IMR-90 (cell line): ENCODE measurements around the gene ORC6. TPM values are rescaled to one million over a fixed set of nuclear protein-coding genes. Genes with fewer than 3 reads are reported as not detected.

Source experiments
- ATAC-seq: fragments of 200-7000 bp; cut with Tn5 transposase; 2 replicates; pipeline ENCODE4 v1.9.1; 2020; ENCODE audit warnings: low read depth, mild to moderate bottlenecking, moderate library complexity
- BruUV-seq: library from RNA; stranded (reverse); fragments of 400-500 nt; replicated peaks from 2 replicates; lab custom pipeline; 2021; lab: Mats Ljungman, UMichigan
- CTCF ChIA-PET: fragments of 300-600 bp; formaldehyde crosslinking; extraction: SDS; loops from one replicate; lab custom pipeline; 2021; ENCODE audit warnings: antibody characterized with exemption; lab: Yijun Ruan, JAX
- POLR2A ChIA-PET: fragments of 300-600 bp; sonication (Branson Sonifier 250); formaldehyde crosslinking; loops from one replicate; lab custom pipeline; 2022; ENCODE audit warnings: antibody characterized with exemption; ENCODE audit not compliant: unreplicated experiment; lab: Charles Lee
- DNase-seq: peaks from one replicate; pipeline ENCODE4 v3.0.0; 2013
- H2AFZ ChIP-seq: replicated peaks from 2 replicates; pipeline ENCODE3; 2013; ENCODE audit warnings: low read length, mild to moderate bottlenecking; ENCODE audit not compliant: poor library complexity
- H2AK5ac ChIP-seq: 2 replicates; pipeline ENCODE4 v1.6.1; 2013; ENCODE audit warnings: low read depth, low read length, inconsistent platforms
- H2AK9ac ChIP-seq: replicated peaks from 2 replicates; pipeline ENCODE3; 2013; ENCODE audit warnings: mild to moderate bottlenecking, low read depth, low read length, moderate library complexity; ENCODE audit not compliant: poor library complexity
- H2BK120ac ChIP-seq: 2 replicates; pipeline ENCODE4 v1.6.1; 2013; ENCODE audit warnings: low read depth, low read length, inconsistent platforms
- H2BK15ac ChIP-seq: 3 replicates; pipeline ENCODE4 v1.6.1; 2013; ENCODE audit warnings: low read depth, low read length, inconsistent platforms
- H2BK20ac ChIP-seq: 2 replicates; pipeline ENCODE4 v1.6.1; 2013; ENCODE audit warnings: low read depth, mild to moderate bottlenecking, inconsistent platforms, low read length, moderate library complexity
- H2BK5ac ChIP-seq: 2 replicates; pipeline ENCODE4 v1.6.1; 2013; ENCODE audit warnings: mild to moderate bottlenecking, low read depth, low read length, inconsistent platforms; ENCODE audit not compliant: poor library complexity, severe bottlenecking
- H3K14ac ChIP-seq: replicated peaks from 2 replicates; pipeline ENCODE4 v1.6.1; 2013; ENCODE audit warnings: low read depth, low read length, inconsistent platforms
- H3K18ac ChIP-seq: 2 replicates; pipeline ENCODE4 v1.6.1; 2013; ENCODE audit warnings: low read depth, low read length, control low read depth
- H3K23ac ChIP-seq: 2 replicates; pipeline ENCODE4 v1.6.1; 2013; ENCODE audit warnings: low read depth, low read length, inconsistent platforms
- H3K27ac ChIP-seq: 2 replicates; pipeline ENCODE4 v1.5.1; 2013; ENCODE audit warnings: mild to moderate bottlenecking, control low read depth, low read length; ENCODE audit not compliant: insufficient read depth
- H3K27me3 ChIP-seq: 2 replicates; pipeline ENCODE4 v1.6.1; 2013; ENCODE audit warnings: low read length; ENCODE audit not compliant: control insufficient read depth, insufficient read depth
- H3K36me3 ChIP-seq: 2 replicates; pipeline ENCODE4 v1.6.1; 2013; ENCODE audit warnings: low read length, mixed read lengths; ENCODE audit not compliant: control insufficient read depth, insufficient read depth
- H3K4ac ChIP-seq: 2 replicates; pipeline ENCODE4 v1.6.1; 2013; ENCODE audit warnings: low read depth, low read length, inconsistent platforms
- H3K4me1 ChIP-seq: 2 replicates; pipeline ENCODE4 v1.6.1; 2013; ENCODE audit warnings: low read length, mixed read lengths; ENCODE audit not compliant: control insufficient read depth, insufficient read depth
- H3K4me2 ChIP-seq: 2 replicates; pipeline ENCODE4 v1.6.1; 2013; ENCODE audit warnings: low read depth, mild to moderate bottlenecking, control low read depth, low read length, moderate library complexity
- H3K4me3 ChIP-seq: 2 replicates; pipeline ENCODE4 v1.5.1; 2013; ENCODE audit warnings: low read depth, mild to moderate bottlenecking, control low read depth, low read length, moderate library complexity; ENCODE audit not compliant: insufficient read depth
- H3K56ac ChIP-seq: 2 replicates; pipeline ENCODE4 v1.6.1; 2013; ENCODE audit warnings: low read length, inconsistent platforms; ENCODE audit not compliant: insufficient read depth; ENCODE audit errors: extremely low read depth
- H3K79me1 ChIP-seq, 2 experiments: 2 replicates each; pipeline ENCODE4 v1.6.1; 2013; ENCODE audit warnings: low read length in 2 of 2, inconsistent platforms in 1 of 2, low read depth in 1 of 2
- H3K9ac ChIP-seq: 2 replicates; pipeline ENCODE4 v1.6.1; 2013; ENCODE audit warnings: low read depth, low read length, control low read depth
- H3K9me1 ChIP-seq: 2 replicates; pipeline ENCODE4 v1.6.1; 2013; ENCODE audit warnings: low read length, inconsistent platforms; ENCODE audit not compliant: insufficient read depth
- H3K9me3 ChIP-seq: 2 replicates; pipeline ENCODE4 v1.6.1; 2013; ENCODE audit warnings: low read length; ENCODE audit not compliant: control insufficient read depth, insufficient read depth
- H4K20me1 ChIP-seq: 2 replicates; pipeline ENCODE4 v1.6.1; 2013; ENCODE audit warnings: low read length, inconsistent platforms; ENCODE audit not compliant: insufficient read depth
- H4K5ac ChIP-seq: 2 replicates; pipeline ENCODE4 v1.6.1; 2013; ENCODE audit warnings: mild to moderate bottlenecking, low read depth, low read length, control low read depth
- H4K8ac ChIP-seq, 2 experiments: 2 replicates each; pipeline ENCODE4 v1.6.1; 2013; ENCODE audit warnings: low read depth in 2 of 2, low read length in 2 of 2, control low read depth in 1 of 2, inconsistent platforms in 1 of 2
- H4K91ac ChIP-seq: 2 replicates; pipeline ENCODE4 v1.6.1; 2013; ENCODE audit warnings: low read depth, low read length, inconsistent platforms; ENCODE audit not compliant: insufficient read depth
- BHLHE40 ChIP-seq: fragments of 150-350 bp; IDR thresholded peaks from 2 replicates; pipeline ENCODE4 v1.6.1; 2016; ENCODE audit warnings: mild to moderate bottlenecking, low read depth, low read length
- CEBPB ChIP-seq: IDR thresholded peaks from 2 replicates; pipeline ENCODE4 v1.6.1; 2012; ENCODE audit warnings: low read depth, low read length, improper control_type of control experiment
- CHD1 ChIP-seq: IDR thresholded peaks from 2 replicates; pipeline ENCODE4 v1.6.1; 2012; ENCODE audit warnings: low read depth, low read length, improper control_type of control experiment
- FOS ChIP-seq: fragments of 150-350 bp; IDR thresholded peaks from 2 replicates; pipeline ENCODE4 v1.6.1; 2016; ENCODE audit warnings: low read depth, low read length
- MAFK ChIP-seq: IDR thresholded peaks from 2 replicates; pipeline ENCODE4 v1.6.1; 2012; ENCODE audit warnings: low read depth, low read length, improper control_type of control experiment
- MAZ ChIP-seq: IDR thresholded peaks from 2 replicates; pipeline ENCODE4 v1.6.1; 2012; ENCODE audit warnings: low read depth, mild to moderate bottlenecking, low read length, improper control_type of control experiment, moderate library complexity, borderline replicate concordance
- MXI1 ChIP-seq: IDR thresholded peaks from 2 replicates; pipeline ENCODE4 v1.6.1; 2012; ENCODE audit warnings: low read depth, mild to moderate bottlenecking, low read length, moderate library complexity, borderline replicate concordance
- NFE2L2 ChIP-seq: fragments of 150-350 bp; IDR thresholded peaks from 2 replicates; pipeline ENCODE4 v1.6.1; 2016; ENCODE audit warnings: low read depth, mild to moderate bottlenecking, low read length
- POLR2A ChIP-seq: IDR thresholded peaks from 2 replicates; pipeline ENCODE4 v1.6.1; 2012; ENCODE audit warnings: mild to moderate bottlenecking, low read depth, low read length
- RAD21 ChIP-seq: IDR thresholded peaks from 2 replicates; pipeline ENCODE4 v1.6.1; 2012; ENCODE audit warnings: low read length, improper control_type of control experiment
- RCOR1 ChIP-seq: IDR thresholded peaks from 2 replicates; pipeline ENCODE4 v1.6.1; 2012; ENCODE audit warnings: mild to moderate bottlenecking, low read length, improper control_type of control experiment; ENCODE audit not compliant: insufficient replicate concordance
- RFX5 ChIP-seq: IDR thresholded peaks from 2 replicates; pipeline ENCODE4 v1.8.0; 2012; ENCODE audit warnings: low read depth, mild to moderate bottlenecking, low read length, moderate library complexity
- SMC3 ChIP-seq: fragments of 150-350 bp; IDR thresholded peaks from 2 replicates; pipeline ENCODE4 v1.6.1; 2016; ENCODE audit warnings: low read depth, mild to moderate bottlenecking, antibody characterized with exemption, low read length, moderate library complexity
- WGBS, 2 experiments: methylation state at CpG; one replicate each; pipeline versions ENCODE4 v1.1.5 to v1.1.7; 2013; ENCODE audit warnings: missing lambda C conversion rate in 2 of 2; ENCODE audit not compliant: insufficient read length in 1 of 2; ENCODE audit errors: extremely low coverage in 2 of 2; 5-methylcytosine and 5-hydroxymethylcytosine counted together
- dilution Hi-C: fragments of 300-500 bp; cut with HindIII; formaldehyde crosslinking; loops from one replicate; pipeline ENCODE4 v1.14.3; 2018; ENCODE audit warnings: low sequenced_read_pairs; ENCODE audit not compliant: unreplicated experiment
- in situ Hi-C: fragments of 300-500 bp; cut with MboI; formaldehyde crosslinking; loops from 3 replicates; pipeline ENCODE4 v1.14.3; 2019; ENCODE audit warnings: low sequenced_read_pairs, inconsistent platforms, mixed read lengths
- intact Hi-C: fragments of 100-400 bp; cut with micrococcal nuclease; formaldehyde crosslinking; loops from 2 replicates; pipeline ENCODE4 v1.10.0; 2022
- polyA plus RNA-seq, 3 experiments: library from polyadenylated mRNA; depleted of rRNA; stranded (reverse); fragments of >200 nt; gene quantifications; 2 replicates each; pipeline ENCODE4 v1.2.3, GENCODE V29; 2012; ENCODE audit warnings: low replicate concordance in 1 of 3
- total RNA-seq: library from RNA; depleted of rRNA; stranded (reverse); fragments of >200 nt; gene quantifications from 2 replicates; pipeline ENCODE4 v1.2.3, GENCODE V29; 2012
- TF ChIP-seq, protein P1 (sequence below): fragments of 150-350 bp; IDR thresholded peaks from 2 replicates; pipeline ENCODE4 v1.6.1; 2016; ENCODE audit warnings: low read depth, mild to moderate bottlenecking, low read length, moderate library complexity, borderline replicate concordance
- TF ChIP-seq, protein P2 (sequence below): conservative IDR thresholded peaks from 2 replicates; pipeline ENCODE4 v1.5.1; 2012; ENCODE audit warnings: mild to moderate bottlenecking, low read depth, low read length, improper control_type of control experiment

Gene ORC6
- total and polyA plus RNA-seq, 2 of the 4 experiments (the other 2 are of a cell fraction), result 9.0 to 15.9 TPM

DNA sequence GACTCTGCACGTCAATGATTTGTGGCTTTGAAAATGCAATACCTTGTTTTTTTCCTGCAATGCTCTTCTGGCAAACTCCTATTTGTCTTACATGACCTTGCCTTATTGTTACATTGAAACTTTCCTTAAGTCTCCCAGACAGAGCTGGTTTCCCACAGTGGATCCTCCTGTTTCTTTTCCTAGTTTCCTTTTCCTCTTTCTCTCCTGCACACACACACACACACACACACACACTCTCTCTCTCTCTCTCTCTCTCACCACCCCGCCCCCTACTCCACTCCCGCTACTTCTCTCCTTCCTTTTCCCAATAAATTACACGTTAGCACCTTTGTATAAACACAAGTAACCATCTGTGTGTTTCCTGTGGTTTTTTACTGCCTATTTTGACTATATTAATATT is 2.3 kb downstream of the ORC6 start:
- Histone ChIP-seq H2BK5ac (peak overlapping the region; percentile 84), H3K4ac (no peak overlapping the region), H3K14ac (peak overlapping the region; percentile 85; the same call in 1 of the 2 replicates), H3K4me2 (peak overlapping the region; percentile 95; the same call in 1 of the 2 replicates), H3K9ac (no peak overlapping the region), H3K4me1 (peaks cover 4% of the 10 kb centered on the region), H4K20me1 (peaks cover 33% of the 10 kb centered on the region), H4K91ac (no peak overlapping the region), H3K9me3 (no peaks in the 10 kb centered on the region), H3K4me3 (no peak overlapping the region), H3K27me3 (no peaks in the 10 kb centered on the region), H2BK15ac (no peak overlapping the region), H4K8ac (peak overlapping the region in 1 of 2 experiments; percentile 59; a peak in 2 of 4 replicates), H3K56ac (no peak overlapping the region), H3K79me1 (peaks cover 22 to 42% of the 10 kb centered on the region in 2 experiments), H3K9me1 (peaks cover 5% of the 10 kb centered on the region), H3K23ac (peak overlapping the region; percentile 93), H3K18ac (no peak overlapping the region), H2AFZ (peak overlapping the region; percentile 40), H2AK5ac (no peak overlapping the region), H2BK20ac (no peak overlapping the region), H2BK120ac (no peak overlapping the region), H3K27ac (no peak overlapping the region), H2AK9ac (no peak overlapping the region), H4K5ac (peak overlapping the region; percentile 10; the same call in 1 of the 2 replicates), H3K36me3 (peaks cover 3% of the 10 kb centered on the region; the same call in 1 of the 2 replicates)
- no peak for TF ChIP-seq BHLHE40
- no peak for TF ChIP-seq MAFK
- TF ChIP-seq CHD1, result no peak
- TF ChIP-seq SMC3, result no peak
- TF ChIP-seq, protein P1, sequence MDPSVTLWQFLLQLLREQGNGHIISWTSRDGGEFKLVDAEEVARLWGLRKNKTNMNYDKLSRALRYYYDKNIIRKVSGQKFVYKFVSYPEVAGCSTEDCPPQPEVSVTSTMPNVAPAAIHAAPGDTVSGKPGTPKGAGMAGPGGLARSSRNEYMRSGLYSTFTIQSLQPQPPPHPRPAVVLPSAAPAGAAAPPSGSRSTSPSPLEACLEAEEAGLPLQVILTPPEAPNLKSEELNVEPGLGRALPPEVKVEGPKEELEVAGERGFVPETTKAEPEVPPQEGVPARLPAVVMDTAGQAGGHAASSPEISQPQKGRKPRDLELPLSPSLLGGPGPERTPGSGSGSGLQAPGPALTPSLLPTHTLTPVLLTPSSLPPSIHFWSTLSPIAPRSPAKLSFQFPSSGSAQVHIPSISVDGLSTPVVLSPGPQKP, result no peak
- TF ChIP-seq, protein P2, sequence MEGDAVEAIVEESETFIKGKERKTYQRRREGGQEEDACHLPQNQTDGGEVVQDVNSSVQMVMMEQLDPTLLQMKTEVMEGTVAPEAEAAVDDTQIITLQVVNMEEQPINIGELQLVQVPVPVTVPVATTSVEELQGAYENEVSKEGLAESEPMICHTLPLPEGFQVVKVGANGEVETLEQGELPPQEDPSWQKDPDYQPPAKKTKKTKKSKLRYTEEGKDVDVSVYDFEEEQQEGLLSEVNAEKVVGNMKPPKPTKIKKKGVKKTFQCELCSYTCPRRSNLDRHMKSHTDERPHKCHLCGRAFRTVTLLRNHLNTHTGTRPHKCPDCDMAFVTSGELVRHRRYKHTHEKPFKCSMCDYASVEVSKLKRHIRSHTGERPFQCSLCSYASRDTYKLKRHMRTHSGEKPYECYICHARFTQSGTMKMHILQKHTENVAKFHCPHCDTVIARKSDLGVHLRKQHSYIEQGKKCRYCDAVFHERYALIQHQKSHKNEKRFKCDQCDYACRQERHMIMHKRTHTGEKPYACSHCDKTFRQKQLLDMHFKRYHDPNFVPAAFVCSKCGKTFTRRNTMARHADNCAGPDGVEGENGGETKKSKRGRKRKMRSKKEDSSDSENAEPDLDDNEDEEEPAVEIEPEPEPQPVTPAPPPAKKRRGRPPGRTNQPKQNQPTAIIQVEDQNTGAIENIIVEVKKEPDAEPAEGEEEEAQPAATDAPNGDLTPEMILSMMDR, result no peak
- no peak for TF ChIP-seq RCOR1
- TF ChIP-seq RFX5, result no peak
- no peak for TF ChIP-seq MXI1
- TF ChIP-seq FOS, result no peak
- TF ChIP-seq RAD21, result no peak
- no peak for TF ChIP-seq CEBPB
- TF ChIP-seq NFE2L2, result no peak
- TF ChIP-seq MAZ, result no peak
- no peak for TF ChIP-seq POLR2A
- 50 to 100% methylated on average over 1 of the region's 4 CpGs for WGBS, 2 experiments
- ChIA-PET POLR2A (interaction anchor here (0.6 kb wide), 1 partner anchor 50 kb away, joined by 7 read pairs; no protein-coding TSS in a partner anchor), CTCF (interaction anchor here (0.7 to 2.4 kb wide), 5 partner anchors 13 to 137 kb away, joined by 3 to 9 read pairs (median 6); no protein-coding TSS in a partner anchor)
- ATAC-seq (no peak), DNase-seq (peak; percentile 24)
- no TSS peak for BruUV-seq
- dilution Hi-C loops, result no loop called here
- intact Hi-C loops, result loop anchor here (2.0 kb wide), 1 partner anchor 139 kb away; the partner anchor contains the start of gene C16orf87
- in situ Hi-C loops, result no loop called here
